HG02642 (cell line): ENCODE measurements around the gene ANKRD35.
"Not testable (repeated sequence)": the region's sequence is repeated elsewhere in the genome, so short reads cannot be mapped to it uniquely, and the experiment has no call there.

ENCODE experiments used
- ATAC-seq: cut with Tn5 transposase; IDR thresholded peaks from one replicate; pipeline ENCODE4 v1.9.1; 2021; ENCODE audit warnings: mild to moderate bottlenecking; ENCODE audit not compliant: unreplicated experiment, poor library complexity

ANKRD35 gene

GRCh38 chr1:145885738-145886287, at the start of gene ANKRD35:
Gene ANKRD35, minus strand, starts transcription at chr1:145885866. Its CDS starts 108 bp downstream, at chr1:145885758.
- peak; percentile 99 for ATAC-seq

GRCh38 chr1:145932522-145933009, 46.9 kb upstream of the ANKRD35 start:
- not testable (repeated sequence) for ATAC-seq

- no peak for ATAC-seq
Observed at GRCh38 chr1:145927916-145928643, 42.4 kb upstream of the ANKRD35 start.

GRCh38 chr1:145927063-145927886, 41.6 kb upstream of the ANKRD35 start, which contains the start of gene RBM8A:
Gene RBM8A, minus strand, starts transcription at chr1:145927484. Its CDS starts 58 bp downstream, at chr1:145927426.
- peak; percentile 98 for ATAC-seq

- no peak for ATAC-seq
Observed at GRCh38 chr1:145926686-145927062, 41.0 kb upstream of the ANKRD35 start.

GRCh38 chr1:145922266-145922665, 36.6 kb upstream of the ANKRD35 start:
- ATAC-seq: no peak

- not testable (repeated sequence) for ATAC-seq
Observed at GRCh38 chr1:145920297-145920696, 34.6 kb upstream of the ANKRD35 start.

GRCh38 chr1:145918992-145919939, 33.6 kb upstream of the ANKRD35 start:
- peak; percentile 6 for ATAC-seq

GRCh38 chr1:145918144-145918991, 32.7 kb upstream of the ANKRD35 start, which contains the start of gene PEX11B:
Gene PEX11B, minus strand, starts transcription at chr1:145918717. Its CDS starts 29 bp downstream, at chr1:145918688.
- ATAC-seq: peak; percentile 92

- no peak for ATAC-seq
Observed at GRCh38 chr1:145917595-145917994, 31.9 kb upstream of the ANKRD35 start.

- ATAC-seq: no peak
Observed at GRCh38 chr1:145916745-145917144, 31.1 kb upstream of the ANKRD35 start.

- ATAC-seq: no peak
Observed at GRCh38 chr1:145912128-145912641, 26.5 kb upstream of the ANKRD35 start.

GRCh38 chr1:145908653-145909052, 23.0 kb upstream of the ANKRD35 start:
- ATAC-seq: no peak

GRCh38 chr1:145906954-145907753, 21.5 kb upstream of the ANKRD35 start:
- no peak for ATAC-seq

GRCh38 chr1:145901312-145902021, 15.8 kb upstream of the ANKRD35 start:
- no peak for ATAC-seq

- ATAC-seq: no peak
Observed at GRCh38 chr1:145898756-145899155, 13.1 kb upstream of the ANKRD35 start.

- ATAC-seq: no peak
Observed at GRCh38 chr1:145897969-145898368, 12.3 kb upstream of the ANKRD35 start.
